GM19328 (cell line): ENCODE measurements around the gene RUVBL1.

Source experiments
- ATAC-seq: cut with Tn5 transposase; IDR thresholded peaks from one replicate; pipeline ENCODE4 v1.9.1; 2021; ENCODE audit warnings: mild to moderate bottlenecking, moderate library complexity; ENCODE audit not compliant: unreplicated experiment

RUVBL1 gene

GRCh38 chr3:128083980-128084674, 39.5 kb downstream of the RUVBL1 start:
- ATAC-seq, result no peak

- no peak for ATAC-seq
These were observed 40.2 kb downstream of the RUVBL1 start for GRCh38 chr3:128083396-128083795.

- ATAC-seq, result no peak
These were observed 41.1 kb downstream of the RUVBL1 start for GRCh38 chr3:128082546-128082945.

- ATAC-seq, result no peak
These were observed 41.8 kb downstream of the RUVBL1 start for GRCh38 chr3:128081846-128082245.

GRCh38 chr3:128081226-128081625, 42.4 kb downstream of the RUVBL1 start:
- ATAC-seq, result no peak

GRCh38 chr3:128080323-128081080, 43.1 kb downstream of the RUVBL1 start:
- ATAC-seq, result no peak

- no peak for ATAC-seq
These were observed 43.8 kb downstream of the RUVBL1 start for GRCh38 chr3:128079823-128080222.

- ATAC-seq, result no peak
These were observed 44.7 kb downstream of the RUVBL1 start for GRCh38 chr3:128078875-128079274.

- ATAC-seq, result no peak
These were observed 45.3 kb downstream of the RUVBL1 start for GRCh38 chr3:128078322-128078721.

GRCh38 chr3:128077665-128078064, 45.9 kb downstream of the RUVBL1 start:
- ATAC-seq, result no peak

GRCh38 chr3:128077202-128077624, 46.4 kb downstream of the RUVBL1 start:
- ATAC-seq, result no peak

GRCh38 chr3:128076483-128077201, 47.0 kb downstream of the RUVBL1 start:
- no peak for ATAC-seq

- no peak for ATAC-seq
These were observed 47.8 kb downstream of the RUVBL1 start for GRCh38 chr3:128075522-128076482.

GRCh38 chr3:128074851-128075521, 48.6 kb downstream of the RUVBL1 start:
- no peak for ATAC-seq

- ATAC-seq, result no peak
These were observed 49.8 kb downstream of the RUVBL1 start for GRCh38 chr3:128073807-128074206.

- ATAC-seq, result no peak
These were observed 50.4 kb downstream of the RUVBL1 start for GRCh38 chr3:128073185-128073725.

GRCh38 chr3:128072454-128073184, 51.0 kb downstream of the RUVBL1 start:
- no peak for ATAC-seq

GRCh38 chr3:128071771-128072453, 51.7 kb downstream of the RUVBL1 start:
- ATAC-seq, result no peak
